HG03521 (cell line): Measurements from ENCODE around the gene TRIP6.

Source experiments
- ATAC-seq: cut with Tn5 transposase; IDR thresholded peaks from one replicate; pipeline ENCODE4 v1.9.1; 2021; ENCODE audit warnings: mild to moderate bottlenecking, moderate library complexity; ENCODE audit not compliant: unreplicated experiment

The TRIP6 gene

DNA sequence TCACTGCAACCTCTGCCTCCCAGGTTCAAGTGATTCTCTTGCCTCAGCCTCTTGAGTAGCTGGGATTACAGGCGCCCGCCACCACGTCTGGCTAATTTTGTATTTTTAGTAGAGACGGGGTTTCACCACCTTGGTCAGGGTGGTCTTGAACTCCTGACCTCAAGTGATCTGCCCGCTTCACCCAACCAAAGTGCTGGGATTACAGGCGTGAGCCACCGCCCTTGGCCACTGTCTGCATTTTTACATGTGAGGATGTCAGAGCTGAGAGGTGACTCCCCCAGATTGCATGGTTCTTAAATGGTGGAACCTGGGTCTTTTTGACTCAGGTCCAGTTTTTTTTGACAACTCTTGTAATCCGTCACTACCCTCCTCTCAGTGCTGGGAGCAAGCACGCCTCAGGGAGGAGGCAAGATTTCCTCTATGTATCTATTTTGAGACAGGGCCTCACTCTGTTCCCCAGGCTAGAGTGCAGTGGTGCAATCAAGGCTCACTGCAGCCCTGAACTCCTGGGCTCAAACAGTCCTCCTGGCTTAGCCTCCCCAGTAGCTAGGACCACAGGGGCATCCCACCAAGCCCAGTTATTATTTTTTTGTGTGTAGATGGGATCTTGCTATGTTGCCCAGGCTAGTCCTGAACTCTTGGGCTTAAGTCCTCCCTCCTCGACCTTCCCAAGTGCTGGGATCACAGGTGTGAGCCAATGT is 6.6 kb downstream of the TRIP6 start:
- no peak for ATAC-seq

DNA sequence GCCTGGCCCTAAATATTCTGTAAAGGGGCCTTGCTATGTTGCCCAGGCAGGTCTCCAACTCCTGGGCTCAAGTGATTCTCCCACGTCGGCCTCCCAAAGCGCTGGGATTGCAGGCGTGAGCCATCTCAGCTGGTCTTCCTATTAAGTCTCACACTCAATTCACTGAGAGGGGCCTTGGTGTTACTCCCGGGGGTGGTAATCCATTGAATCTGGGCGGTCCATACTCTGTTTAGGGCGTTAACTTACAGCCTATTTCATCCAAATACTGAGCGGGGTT is 7.1 kb downstream of the TRIP6 start:
- no peak for ATAC-seq

DNA sequence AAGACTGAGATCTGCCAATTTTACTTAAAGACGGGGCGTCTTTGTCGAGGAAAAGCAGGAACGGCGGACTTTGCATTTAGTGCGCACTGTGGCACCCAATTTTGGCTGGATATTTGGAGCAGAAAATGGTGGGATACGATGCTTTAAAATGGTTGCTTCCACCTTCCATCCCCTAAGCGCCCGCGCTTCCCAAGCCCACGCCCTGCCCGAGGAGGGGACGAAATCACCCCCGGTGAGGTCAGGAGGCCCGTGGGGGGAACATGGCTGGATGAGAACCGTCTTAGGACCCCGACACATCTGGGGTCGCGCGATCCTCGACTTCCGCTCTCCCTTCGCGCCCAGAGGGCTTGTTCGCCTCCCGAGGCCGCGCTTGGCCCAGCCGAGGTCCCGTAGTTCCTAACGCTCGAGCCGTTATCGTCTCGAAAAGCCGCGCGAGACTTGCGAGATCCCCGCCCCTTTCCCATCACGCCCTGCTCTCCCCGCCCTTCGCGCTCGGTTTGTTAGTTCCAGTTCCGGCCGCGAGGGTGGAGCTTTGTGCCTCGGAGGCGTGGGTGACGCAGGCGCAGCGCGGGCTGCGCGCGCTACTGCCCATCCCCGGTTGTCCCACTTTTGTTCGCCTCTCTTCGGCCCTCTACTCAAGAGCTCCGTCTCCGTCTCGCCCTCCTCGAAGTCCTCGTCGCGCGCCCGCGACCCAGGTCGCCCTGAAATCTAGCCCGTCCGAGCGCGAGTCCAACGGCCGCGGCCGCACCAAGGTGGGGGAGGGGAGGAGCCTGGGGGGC is 7.6 kb downstream of the TRIP6 start, which contains the start of gene SRRT:
Gene SRRT, plus strand, starts transcription at position 527 of the 779 bp plus-strand sequence. CDS start 488 bp downstream, outside the sequence.
- peak; percentile 96 for ATAC-seq

DNA sequence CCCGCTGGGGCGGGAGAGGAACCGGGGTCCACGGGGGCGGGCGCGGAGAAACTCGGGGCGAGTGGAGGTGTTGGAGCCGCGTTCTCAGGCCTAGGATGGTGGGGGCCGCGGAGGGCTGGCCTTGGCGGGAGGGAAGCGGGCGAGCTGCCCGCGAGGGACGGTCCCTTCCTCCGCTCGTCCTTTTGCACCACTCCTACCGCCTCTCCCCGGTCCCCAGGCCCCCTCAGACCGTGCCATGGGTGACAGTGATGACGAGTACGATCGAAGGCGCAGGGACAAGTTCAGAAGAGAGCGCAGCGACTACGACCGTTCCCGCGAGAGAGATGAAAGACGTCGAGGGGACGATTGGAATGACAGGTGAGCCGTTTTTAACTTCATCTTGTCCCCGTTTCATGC is 8.2 kb downstream of the TRIP6 start:
- peak; percentile 26 for ATAC-seq

DNA sequence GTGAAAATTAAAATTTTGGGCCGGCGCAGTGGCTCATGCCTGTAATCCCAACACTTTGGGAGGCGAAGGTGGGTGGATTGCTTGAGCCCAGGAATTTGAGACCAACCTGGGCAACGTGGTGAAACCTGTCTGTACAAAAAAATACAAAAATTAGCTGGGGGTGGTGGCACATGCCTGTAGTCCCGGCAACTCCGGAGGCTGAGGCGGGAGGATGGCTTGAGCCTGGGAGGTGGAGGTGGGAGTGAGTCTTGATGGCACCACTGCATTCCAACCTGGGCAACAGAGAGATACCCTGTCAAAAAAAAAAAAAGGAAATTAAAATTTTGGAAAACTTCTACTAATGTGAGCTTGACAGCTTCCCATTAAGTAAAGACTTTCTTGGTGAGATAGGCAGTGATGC is 10.8 kb downstream of the TRIP6 start:
- no peak for ATAC-seq

DNA sequence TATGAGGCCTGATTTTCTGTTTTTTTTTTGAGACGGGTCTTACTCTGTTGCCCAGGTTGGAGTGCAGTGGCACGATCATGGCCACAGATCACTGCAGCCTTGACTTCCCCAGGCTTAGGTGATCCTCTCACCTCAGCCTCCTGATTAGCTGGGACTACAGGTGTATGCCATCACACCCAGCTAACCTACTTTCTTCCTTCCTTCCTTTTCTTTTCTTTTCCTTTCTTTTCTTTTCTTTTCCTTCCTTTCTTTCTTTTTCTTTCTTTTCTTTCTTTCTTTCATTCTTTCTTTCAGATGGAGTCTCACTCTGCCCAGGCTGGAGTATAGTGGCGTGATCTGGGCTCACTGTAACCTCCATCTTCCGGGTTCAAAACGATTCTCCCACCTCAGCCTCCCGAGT is 11.5 kb downstream of the TRIP6 start:
- ATAC-seq, result no peak

DNA sequence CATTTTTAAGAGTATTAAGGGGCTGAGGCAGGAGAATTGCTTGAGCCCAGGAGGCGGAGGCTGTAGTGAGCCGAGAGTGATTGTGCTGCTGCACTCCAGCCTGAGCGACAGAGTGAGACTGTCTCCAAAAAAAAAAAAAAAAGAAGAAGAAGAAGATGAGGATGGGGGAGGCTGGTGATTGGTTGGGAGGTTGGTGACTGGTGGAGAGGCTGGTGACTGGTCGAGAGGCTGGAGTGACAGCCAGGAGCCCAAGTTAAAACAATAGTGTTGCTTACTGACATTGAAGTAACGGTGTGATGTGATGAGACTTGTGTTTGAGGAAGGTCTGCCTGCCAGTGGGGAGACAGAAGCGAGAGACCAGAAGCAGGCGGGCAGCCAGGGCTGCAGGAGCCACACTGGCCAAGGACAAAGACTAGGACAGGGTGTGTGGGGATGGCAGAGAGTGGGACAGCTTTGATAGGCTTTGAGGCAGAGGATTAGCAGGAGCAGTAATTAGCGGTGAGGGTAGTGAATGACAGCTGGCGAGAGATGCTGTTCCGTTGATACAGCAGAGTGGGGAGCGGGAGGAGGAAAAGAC is 12.6 kb downstream of the TRIP6 start:
- ATAC-seq, result no peak

DNA sequence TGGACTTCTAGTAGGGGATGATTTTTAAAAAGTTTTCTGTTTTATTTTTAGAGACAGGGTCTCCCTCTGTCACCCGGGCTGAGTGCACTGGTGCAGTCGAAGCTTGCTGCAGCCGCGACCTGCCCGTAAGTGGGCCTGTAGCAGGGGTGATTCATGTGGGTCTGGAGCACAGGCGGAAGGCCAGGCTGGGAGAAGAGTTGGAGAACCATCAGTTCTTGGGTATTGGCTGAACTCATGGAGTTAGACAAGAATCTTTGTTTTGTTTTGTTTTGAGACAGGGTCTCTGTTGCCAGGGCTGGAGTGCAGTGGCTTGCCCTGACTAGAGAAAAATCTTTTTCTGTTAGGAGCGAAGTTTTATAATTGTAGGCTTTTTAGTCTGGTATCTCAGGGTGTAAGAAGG is 13.5 kb downstream of the TRIP6 start:
- no peak for ATAC-seq

DNA sequence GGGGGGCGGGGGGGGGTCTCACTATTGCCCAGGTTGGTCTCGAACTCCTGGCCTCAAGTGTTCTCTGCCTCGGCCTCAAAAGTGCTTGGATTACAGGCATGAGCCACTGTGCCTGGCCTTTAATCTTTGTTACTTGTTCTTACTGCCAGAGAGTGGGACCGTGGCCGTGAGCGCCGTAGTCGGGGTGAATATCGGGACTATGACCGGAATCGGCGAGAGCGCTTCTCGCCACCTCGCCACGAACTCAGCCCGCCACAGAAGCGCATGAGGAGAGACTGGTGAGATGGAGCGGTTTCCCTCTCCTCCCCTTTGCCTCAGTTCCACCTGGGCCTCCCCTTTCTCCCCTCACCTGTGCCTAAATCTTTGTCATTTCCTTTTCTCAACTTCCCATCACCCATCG is 13.9 kb downstream of the TRIP6 start:
- no peak for ATAC-seq

DNA sequence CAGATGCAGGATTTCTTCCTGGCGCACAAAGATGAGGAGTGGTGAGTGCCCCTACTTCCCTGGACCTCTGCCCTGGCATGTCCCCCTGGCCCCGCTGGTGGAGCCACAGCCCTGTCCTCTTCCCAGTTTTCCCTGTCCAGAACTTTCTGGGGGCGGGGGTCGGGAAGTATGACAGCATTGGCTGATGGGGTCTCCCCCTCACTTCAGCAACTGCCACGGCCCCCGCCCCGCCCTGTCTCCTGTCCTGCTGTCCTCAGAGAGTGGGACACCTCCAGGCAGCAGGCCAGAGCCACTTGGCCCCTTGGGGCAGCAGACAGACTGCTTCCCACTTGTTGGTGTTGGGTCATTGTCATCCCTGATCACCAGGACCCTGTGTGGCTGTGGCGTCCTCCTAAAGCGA is 15.0 kb downstream of the TRIP6 start:
- ATAC-seq, result no peak

DNA sequence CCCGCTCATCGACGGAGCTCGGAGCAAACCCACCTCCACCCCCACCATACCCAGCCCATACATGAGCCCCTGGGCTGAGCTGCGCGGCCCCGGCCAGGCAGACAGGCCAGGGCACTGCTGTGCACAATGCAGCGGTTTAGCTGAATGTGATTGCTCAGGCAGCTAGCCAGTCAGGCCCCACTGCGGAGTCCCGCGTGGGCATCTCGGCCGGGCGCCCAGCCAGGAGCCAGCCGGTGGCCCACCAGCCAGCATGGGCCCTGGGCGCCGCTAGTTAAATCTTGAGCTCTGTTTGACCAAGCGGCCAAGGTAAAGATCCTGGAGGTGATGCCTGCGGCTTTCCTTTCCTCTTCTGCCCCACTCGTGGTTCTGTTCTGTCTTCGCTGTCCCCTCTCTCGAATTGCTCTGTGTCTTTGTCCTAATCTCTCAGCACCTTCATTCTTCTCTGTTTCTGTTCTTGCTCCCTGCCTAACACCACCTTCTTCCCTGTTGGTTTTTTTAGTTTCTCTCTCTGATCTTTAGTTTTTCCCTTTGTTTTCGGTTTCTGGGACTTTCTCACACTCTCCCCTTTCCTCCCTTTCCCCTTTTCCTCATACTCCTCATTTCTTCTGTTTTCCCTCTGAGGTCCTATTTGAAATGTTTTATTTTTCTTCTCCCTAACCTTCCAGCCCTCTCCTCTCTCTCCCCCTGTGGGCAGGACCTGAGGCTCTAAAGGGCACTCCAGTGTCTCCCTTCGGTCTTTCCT is 15.8 kb downstream of the TRIP6 start:
- no peak for ATAC-seq

DNA sequence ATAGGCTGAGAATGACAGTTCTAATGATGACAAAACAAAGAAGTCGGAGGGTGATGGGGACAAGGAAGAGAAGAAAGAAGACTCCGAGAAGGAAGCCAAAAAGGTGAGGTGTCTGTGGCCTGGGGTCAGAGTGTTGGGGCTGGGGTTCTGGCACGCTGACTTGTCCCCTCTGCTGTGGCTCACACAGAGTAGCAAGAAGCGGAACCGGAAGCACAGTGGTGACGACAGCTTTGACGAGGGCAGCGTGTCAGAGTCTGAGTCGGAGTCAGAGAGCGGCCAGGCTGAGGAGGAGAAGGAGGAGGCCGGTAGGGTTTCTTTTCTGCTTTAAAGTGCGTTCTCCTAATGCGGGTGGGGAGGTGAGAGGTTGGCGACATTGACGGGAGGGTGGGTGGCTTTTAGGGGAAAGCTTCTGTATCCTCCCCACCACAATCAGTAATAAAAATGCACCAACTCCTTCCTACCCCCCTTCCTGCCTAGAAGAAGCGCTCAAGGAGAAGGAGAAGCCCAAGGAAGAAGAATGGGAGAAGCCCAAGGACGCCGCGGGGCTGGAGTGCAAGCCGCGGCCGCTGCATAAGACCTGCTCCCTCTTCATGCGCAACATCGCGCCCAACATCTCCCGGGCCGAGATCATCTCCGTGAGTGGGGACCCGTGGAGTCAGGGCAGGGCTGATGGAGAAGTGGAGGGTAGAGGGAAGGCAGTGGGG is 17.7 kb downstream of the TRIP6 start:
- ATAC-seq, result no peak

DNA sequence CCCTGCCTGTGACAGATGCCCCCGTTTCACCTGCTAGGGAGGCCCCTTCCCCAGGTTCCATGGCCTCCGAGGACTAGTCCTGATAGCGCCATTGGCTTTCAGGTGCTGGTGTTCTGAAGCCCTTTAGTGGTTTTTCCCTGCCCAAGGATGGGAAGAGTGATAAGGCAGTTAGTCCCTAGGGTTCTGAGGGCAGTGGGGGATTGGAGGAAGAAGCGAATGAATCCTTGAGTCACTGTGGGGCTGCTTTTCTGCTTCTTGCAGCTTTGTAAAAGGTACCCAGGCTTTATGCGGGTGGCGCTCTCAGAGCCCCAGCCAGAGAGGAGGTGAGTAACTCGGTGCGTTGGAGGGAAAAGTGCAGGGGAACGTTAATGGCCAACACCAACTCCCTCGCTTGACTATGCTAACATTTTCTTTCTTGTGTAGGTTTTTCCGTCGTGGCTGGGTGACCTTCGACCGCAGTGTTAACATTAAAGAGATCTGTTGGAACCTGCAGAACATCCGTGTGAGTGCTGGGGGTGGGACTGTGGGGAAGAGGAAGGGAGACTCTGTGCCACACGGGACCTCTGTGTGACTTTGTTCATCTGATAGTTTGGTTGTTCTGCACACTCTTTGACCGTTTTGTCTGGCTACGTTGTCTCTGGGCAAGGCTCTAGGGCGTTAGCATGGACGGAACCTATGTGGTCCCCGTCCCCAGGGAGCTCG is 18.4 kb downstream of the TRIP6 start:
- ATAC-seq, result no peak

DNA sequence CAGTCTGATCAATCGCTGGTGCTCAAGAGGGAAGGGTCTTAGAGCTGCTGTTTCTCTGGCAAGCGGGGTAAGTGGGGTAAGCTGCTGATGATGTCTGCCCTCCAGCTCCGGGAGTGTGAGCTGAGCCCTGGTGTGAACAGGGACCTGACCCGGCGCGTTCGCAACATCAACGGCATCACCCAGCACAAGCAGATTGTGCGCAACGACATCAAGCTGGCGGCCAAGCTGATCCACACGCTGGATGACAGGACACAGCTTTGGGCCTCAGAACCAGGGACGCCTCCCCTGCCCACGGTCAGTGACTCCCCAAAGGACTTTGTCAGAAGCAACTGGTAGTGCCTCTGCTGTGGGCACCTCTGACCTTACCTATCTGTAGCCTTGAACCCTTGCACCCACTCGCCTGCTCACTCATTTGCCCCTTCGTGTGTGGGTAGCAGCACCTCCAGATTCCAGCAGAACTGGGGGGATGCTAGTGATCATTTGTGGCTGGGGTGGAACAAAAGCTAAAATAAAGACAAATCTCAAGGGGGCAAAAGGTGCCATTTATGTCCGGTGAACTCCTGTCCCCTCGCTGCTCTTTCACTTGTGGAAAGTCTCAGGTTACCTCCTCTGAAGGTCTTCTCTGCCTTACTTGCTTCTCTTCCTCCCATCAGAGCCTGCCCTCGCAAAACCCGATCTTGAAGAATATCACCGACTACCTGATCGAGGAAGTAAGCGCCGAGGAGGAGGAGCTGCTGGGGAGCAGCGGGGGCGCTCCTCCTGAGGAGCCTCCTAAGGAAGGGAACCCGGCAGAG is 19.2 kb downstream of the TRIP6 start:
- no peak for ATAC-seq

DNA sequence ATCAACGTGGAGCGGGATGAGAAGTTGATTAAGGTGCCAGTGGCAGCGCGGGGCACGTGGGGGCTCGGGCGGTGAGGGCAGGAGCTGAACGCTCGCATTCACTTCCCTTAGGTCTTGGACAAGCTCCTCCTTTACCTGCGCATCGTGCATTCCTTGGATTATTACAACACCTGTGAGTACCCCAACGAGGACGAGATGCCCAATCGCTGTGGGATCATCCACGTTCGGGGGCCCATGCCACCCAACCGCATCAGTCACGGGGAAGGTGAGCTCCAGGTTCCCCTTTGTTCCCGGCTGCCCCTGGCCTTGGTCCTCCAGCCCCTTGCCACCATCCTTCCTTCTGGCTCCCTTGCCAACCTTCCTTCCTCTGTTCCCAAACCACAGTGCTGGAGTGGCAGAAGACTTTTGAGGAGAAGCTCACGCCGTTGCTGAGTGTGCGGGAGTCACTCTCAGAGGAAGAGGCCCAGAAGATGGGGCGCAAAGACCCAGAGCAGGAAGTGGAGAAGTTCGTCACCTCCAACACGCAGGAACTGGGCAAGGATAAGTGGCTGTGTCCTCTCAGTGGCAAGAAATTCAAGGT is 19.8 kb downstream of the TRIP6 start:
- no peak for ATAC-seq

DNA sequence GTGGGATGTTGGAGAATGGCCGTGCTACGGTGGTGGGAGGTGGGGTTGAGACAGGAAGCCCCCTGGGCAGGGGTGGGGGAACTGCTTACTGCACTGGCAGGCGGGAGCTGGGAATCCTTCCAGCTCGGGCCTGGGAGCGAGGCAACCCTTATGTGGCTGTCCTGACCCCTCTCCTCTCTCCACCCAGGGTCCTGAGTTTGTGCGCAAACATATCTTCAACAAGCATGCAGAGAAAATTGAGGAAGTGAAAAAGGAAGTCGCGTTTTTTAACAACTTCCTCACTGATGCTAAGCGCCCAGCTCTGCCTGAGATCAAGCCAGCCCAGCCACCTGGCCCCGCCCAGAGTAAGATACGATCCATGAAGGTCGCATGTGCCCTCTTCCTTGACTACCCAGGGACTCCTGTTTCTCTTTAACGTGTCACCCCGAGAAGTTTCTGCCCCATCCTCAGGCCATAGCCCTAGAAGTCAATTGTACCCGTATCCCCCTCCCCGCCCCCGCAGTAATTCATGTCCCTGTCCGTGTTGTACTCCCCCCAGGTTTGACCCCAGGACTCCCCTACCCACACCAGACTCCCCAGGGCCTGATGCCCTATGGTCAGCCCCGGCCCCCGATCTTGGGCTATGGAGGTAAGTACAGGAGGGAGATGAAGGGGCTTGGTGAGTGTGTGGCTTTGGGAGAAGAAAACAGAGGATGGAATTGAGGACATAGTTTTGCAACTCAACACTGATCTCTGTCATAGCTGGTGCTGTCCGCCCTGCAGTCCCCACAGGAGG is 20.5 kb downstream of the TRIP6 start:
- peak; percentile 30 for ATAC-seq

DNA sequence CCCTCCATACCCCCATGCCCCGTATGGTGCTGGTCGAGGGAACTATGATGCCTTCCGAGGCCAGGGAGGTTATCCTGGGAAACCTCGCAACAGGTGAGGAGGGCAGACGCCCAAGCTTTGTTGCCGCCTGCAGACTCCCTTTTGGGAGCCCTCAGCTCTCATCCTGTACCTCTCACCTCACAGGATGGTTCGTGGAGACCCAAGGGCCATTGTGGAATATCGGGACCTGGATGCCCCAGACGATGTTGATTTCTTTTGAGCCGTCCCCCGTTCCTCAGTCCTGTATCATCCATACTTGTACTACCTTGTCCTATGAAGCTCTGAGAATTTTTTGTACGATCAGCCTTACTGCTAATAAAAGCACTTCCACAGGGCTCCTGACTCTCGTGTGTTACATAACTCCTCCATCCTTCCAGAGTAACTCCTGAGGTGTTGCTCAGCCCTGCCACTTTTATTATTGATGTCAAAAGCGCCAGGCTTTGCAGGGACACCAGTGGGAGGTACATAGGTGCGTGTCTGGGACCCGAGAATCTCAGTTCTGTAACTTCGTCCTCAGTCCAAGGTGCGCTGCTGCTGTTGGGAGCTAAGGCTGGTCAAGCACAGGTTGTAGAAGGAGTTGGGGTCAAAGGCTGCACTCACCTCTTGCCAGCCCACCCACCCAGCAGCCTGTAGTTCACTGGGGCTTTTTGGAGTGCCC is 21.3 kb downstream of the TRIP6 start:
- no peak for ATAC-seq
